Measurements from ENCODE around the gene TUBA4A.

The TUBA4A gene

GRCh38 chr2:219220652-219221402 is 32.9 kb downstream of the TUBA4A start:
- intact Hi-C loops (cut with DNase I; ENCODE audit: low total_unique reads): loop anchor here (10.0 kb wide), 1 partner anchor 74 kb away; no protein-coding TSS in a partner anchor
- H3K4me3 ChIP-seq: no peak overlapping the region
- TF ChIP-seq CTCF (IDR thresholded peaks at IDR 0.05): no peak
- peaks cover 57 to 68% (median 61%) of the 10 kb centered on the region in 3 donors for H3K36me3 ChIP-seq
- H3K27me3 ChIP-seq: no peaks in the 10 kb centered on the region
- H3K27ac ChIP-seq: peak overlapping the region in 1 of 2 donors; percentile 88
- DNase-seq: no peak
- H3K9me3 ChIP-seq: no peaks in the 10 kb centered on the region
- H3K4me1 ChIP-seq: peaks cover 5 to 45% (median 30%) of the 10 kb centered on the region in 4 donors

GRCh38 chr2:219219784-219220532 is 33.8 kb downstream of the TUBA4A start:
- Histone ChIP-seq H3K36me3 (peaks cover 50 to 68% (median 59%) of the 10 kb centered on the region in 3 donors), H3K9me3 (no peaks in the 10 kb centered on the region), H3K27ac (peak overlapping the region; percentile 88 to 89), H3K4me3 (peak overlapping the region in 1 of 2 donors; percentile 60), H3K4me1 (peaks cover 5 to 41% (median 31%) of the 10 kb centered on the region in 4 donors), H3K27me3 (no peaks in the 10 kb centered on the region)
- intact Hi-C loops (cut with DNase I; ENCODE audit: low total_unique reads): loop anchor here (5.0 to 10.0 kb wide), 2 partner anchors 43 to 75 kb away; partner anchors contain the start of genes CNPPD1 and RETREG2
- DNase-seq: no peak
- no peak for TF ChIP-seq CTCF (IDR thresholded peaks at IDR 0.05)

GRCh38 chr2:219218732-219219701 is 34.7 kb downstream of the TUBA4A start, which contains the start of gene ABCB6:
Gene ABCB6, minus strand, starts transcription at chr2:219218958. Its CDS starts 285 bp downstream, at chr2:219218673.
- TF ChIP-seq CTCF (IDR thresholded peaks at IDR 0.05): no peak
- peaks cover 50 to 68% (median 58%) of the 10 kb centered on the region in 3 donors for H3K36me3 ChIP-seq
- H3K27ac ChIP-seq: peak within 1 kb of the TSS; percentile 88 to 89
- intact Hi-C loops (cut with DNase I; ENCODE audit: low total_unique reads): loop anchor here (1.0 to 5.0 kb wide), 2 partner anchors 13 to 42 kb away; partner anchors contain the start of genes CNPPD1, RETREG2 and ZFAND2B
- no peaks in the 10 kb centered on the region for H3K9me3 ChIP-seq
- peak; percentile 99 for DNase-seq
- no peaks in the 10 kb centered on the region for H3K27me3 ChIP-seq
- peak within 1 kb of the TSS; percentile 55 to 60 for H3K4me3 ChIP-seq
- H3K4me1 ChIP-seq: peaks cover 5 to 41% (median 31%) of the 10 kb centered on the region in 4 donors

- peaks cover 5 to 41% (median 31%) of the 10 kb centered on the region in 4 donors for H3K4me1 ChIP-seq
- DNase-seq: peak; percentile 74 to 94
- intact Hi-C loops (cut with DNase I; ENCODE audit: low total_unique reads): loop anchor here (1.0 to 5.0 kb wide), 2 partner anchors 12 to 41 kb away; partner anchors contain the start of genes CNPPD1, RETREG2 and ZFAND2B
- no peaks in the 10 kb centered on the region for H3K9me3 ChIP-seq
- peak overlapping the region; percentile 55 to 60 for H3K4me3 ChIP-seq
- TF ChIP-seq CTCF (IDR thresholded peaks at IDR 0.05): no peak
- no peaks in the 10 kb centered on the region for H3K27me3 ChIP-seq
- H3K36me3 ChIP-seq: peaks cover 50 to 68% (median 58%) of the 10 kb centered on the region in 3 donors
- H3K27ac ChIP-seq: peak overlapping the region; percentile 88 to 89
Observed at GRCh38 chr2:219218217-219218731, 35.4 kb downstream of the TUBA4A start.
